Heart right ventricle (tissue), 16 donors: ENCODE data around the gene USP32. TPM values are rescaled to one million over a fixed set of nuclear protein-coding genes. Genes with fewer than 3 reads are reported as not detected.

Experiments
- ATAC-seq, 8 donors: fragments of 200-7000 bp; cut with Tn5 transposase; one replicate each; pipeline ENCODE4 v1.9.1; 2020; ENCODE audit warnings: mild to moderate bottlenecking in 8 of 8, moderate library complexity in 8 of 8, moderate number of reproducible peaks in 1 of 8
- DNase-seq, 2 donors: peaks; one replicate each; pipeline ENCODE4 v3.0.0-alpha.2; 2020
- H3K27ac ChIP-seq, 10 donors: fragments of 200-600 bp; sonication (generic) in 2 of 10; one replicate each; pipeline versions ENCODE4 v1.5.0 to v1.8.0; 2020 to 2022; ENCODE audit warnings: mild to moderate bottlenecking in 3 of 10
- H3K27me3 ChIP-seq, 7 donors: fragments of 200-600 bp; one replicate each; pipeline ENCODE4 v1.8.0; 2021 to 2022; ENCODE audit warnings: mild to moderate bottlenecking in 2 of 7
- H3K36me3 ChIP-seq, 9 donors: fragments of 200-600 bp; sonication (generic) in 1 of 9; one replicate each; pipeline versions ENCODE4 v1.5.0 to v1.8.0; 2020 to 2022; ENCODE audit warnings: mild to moderate bottlenecking in 2 of 9
- H3K4me1 ChIP-seq, 9 donors: fragments of 200-600 bp; sonication (generic) in 1 of 9; one replicate each; pipeline versions ENCODE4 v1.5.0 to v1.8.0; 2020 to 2022; ENCODE audit warnings: mild to moderate bottlenecking in 4 of 9
- H3K4me3 ChIP-seq, 10 donors: fragments of 200-600 bp; sonication (generic) in 2 of 10; one replicate each; pipeline versions ENCODE4 v1.5.0 to v1.8.0; 2020 to 2022; ENCODE audit warnings: mild to moderate bottlenecking in 7 of 10, moderate library complexity in 2 of 10
- H3K9me3 ChIP-seq, 11 donors: fragments of 200-600 bp in 10 of 11; sonication (generic) in 2 of 11; one replicate each; pipeline versions ENCODE4 v1.5.0 to v1.8.0; 2013 to 2022; ENCODE audit warnings: mild to moderate bottlenecking in 2 of 11, control low read depth in 1 of 11, moderate library complexity in 1 of 11
- WGBS, 2 donors: extraction: QIAGEN DNeasy Blood & Tissue Kit; methylation state at CpG; one replicate each; pipeline ENCODE4 v1.1.7; 2013; ENCODE audit warnings: inconsistent platforms in 1 of 2; 5-methylcytosine and 5-hydroxymethylcytosine counted together
- intact Hi-C, 10 donors: fragments of 100-400 bp; cut with DNase I; formaldehyde crosslinking; loops; one replicate each; pipeline versions ENCODE4 v1.11.1 to v1.14.2; 2022
- polyA plus RNA-seq, 2 donors: library from polyadenylated mRNA; stranded (reverse); fragments of 200-250 nt; gene quantifications; one replicate each; pipeline ENCODE4 v1.2.3, GENCODE V29; 2013
- total RNA-seq, 10 donors: library from RNA; stranded (reverse); fragmentation: NEBNext Ultra II Directional in 3 of 10; extraction: Animal tissue kit (Norgen Biotek cat#: 25700) in 3 of 10; gene quantifications; one replicate each; pipeline versions ENCODE4 v1.2.1 to v1.2.4, GENCODE V29; 2021 to 2023
- TF ChIP-seq, protein P1 (sequence below), 9 donors: fragments of 200-600 bp; sonication (generic) in 2 of 9; IDR thresholded peaks; one replicate each; pipeline versions ENCODE4 v1.5.0 to v1.8.0; 2021 to 2022; ENCODE audit warnings: antibody characterized with exemption in 9 of 9, mild to moderate bottlenecking in 5 of 9, moderate library complexity in 1 of 9
- donor health status: Arrhythmogenic right ventricular cardiomyopathy.
- donor health status: ischemic (EF 13 %, LVEDD 7.1; RV severe dilation, severe dysfunction).
- donor health status: healthy with polysubstance abuse.
- donor health status: DM: no; HTN: yes; CAD: no.
- donor health status: DM: no; HTN: no; CAD: no.
- donor health status: ischemic (EF 25% LVEDD 6.9; RV normal size, moderate dysfunction).
- donor health status: ischemic (EF 25% LVEDD 5.7; RV mildly dilated, moderate dysfunction).
- donor health status: healthy.
- donor health status: DM: yes; HTN: yes; CAD: no.
- donor health status: Ischemic cardiomyopathy.
- donor health status: ischemic (EF 35%, LVEDD 5.7; RV mildly dilated, moderate dysfunction).
- donor health status: nonischemic (EF 11% LVEDD 7.7; RV severe dilation, severe dysfunction).
- donor health status: DM: yes; HTN: yes; CAD: no.
- donor health status: PGD.
- donor health status: ischemic (EF 29% LVEDD 5.4; RV normal size, mild dysfunction).
- donor health status: nonischemic (EF 23%, LVEDD 6.1; RV moderate dilation, normal function).

Gene USP32
- total and polyA plus RNA-seq, 12 donors: 13.3 to 38.6 (median 29.3) TPM

DNA sequence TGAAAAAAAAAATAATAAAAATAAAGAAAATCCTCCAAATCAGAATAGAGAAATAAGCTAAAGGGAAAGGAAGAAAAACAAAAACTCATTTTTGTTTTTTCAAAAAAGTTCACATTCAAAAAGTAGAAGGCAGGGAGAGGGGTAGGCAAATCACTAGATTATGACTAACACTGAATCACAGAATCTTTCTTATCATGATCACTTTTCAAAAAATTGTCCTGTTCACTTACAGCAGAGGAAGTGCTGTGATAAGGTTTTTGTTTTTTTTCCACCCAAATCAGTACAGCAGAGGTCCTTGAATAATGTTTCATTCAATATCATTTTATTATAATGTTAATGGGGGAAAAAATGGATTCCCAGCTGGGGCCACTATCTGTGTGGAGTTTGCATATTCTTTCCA is 135.8 kb downstream of the USP32 start:
- Histone ChIP-seq H3K27ac (no peak overlapping the region), H3K4me3 (no peak overlapping the region), H3K27me3 (no peaks in the 10 kb centered on the region), H3K9me3 (no peaks in the 10 kb centered on the region), H3K4me1 (no peaks in the 10 kb centered on the region), H3K36me3 (peaks cover 0 to 98% (median 5%) of the 10 kb centered on the region in 9 donors)
- ATAC-seq (no peak), DNase-seq (no peak)
- intact Hi-C loops: no loop called here
- TF ChIP-seq, protein P1, sequence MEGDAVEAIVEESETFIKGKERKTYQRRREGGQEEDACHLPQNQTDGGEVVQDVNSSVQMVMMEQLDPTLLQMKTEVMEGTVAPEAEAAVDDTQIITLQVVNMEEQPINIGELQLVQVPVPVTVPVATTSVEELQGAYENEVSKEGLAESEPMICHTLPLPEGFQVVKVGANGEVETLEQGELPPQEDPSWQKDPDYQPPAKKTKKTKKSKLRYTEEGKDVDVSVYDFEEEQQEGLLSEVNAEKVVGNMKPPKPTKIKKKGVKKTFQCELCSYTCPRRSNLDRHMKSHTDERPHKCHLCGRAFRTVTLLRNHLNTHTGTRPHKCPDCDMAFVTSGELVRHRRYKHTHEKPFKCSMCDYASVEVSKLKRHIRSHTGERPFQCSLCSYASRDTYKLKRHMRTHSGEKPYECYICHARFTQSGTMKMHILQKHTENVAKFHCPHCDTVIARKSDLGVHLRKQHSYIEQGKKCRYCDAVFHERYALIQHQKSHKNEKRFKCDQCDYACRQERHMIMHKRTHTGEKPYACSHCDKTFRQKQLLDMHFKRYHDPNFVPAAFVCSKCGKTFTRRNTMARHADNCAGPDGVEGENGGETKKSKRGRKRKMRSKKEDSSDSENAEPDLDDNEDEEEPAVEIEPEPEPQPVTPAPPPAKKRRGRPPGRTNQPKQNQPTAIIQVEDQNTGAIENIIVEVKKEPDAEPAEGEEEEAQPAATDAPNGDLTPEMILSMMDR (IDR thresholded peaks at IDR 0.05): no peak

DNA sequence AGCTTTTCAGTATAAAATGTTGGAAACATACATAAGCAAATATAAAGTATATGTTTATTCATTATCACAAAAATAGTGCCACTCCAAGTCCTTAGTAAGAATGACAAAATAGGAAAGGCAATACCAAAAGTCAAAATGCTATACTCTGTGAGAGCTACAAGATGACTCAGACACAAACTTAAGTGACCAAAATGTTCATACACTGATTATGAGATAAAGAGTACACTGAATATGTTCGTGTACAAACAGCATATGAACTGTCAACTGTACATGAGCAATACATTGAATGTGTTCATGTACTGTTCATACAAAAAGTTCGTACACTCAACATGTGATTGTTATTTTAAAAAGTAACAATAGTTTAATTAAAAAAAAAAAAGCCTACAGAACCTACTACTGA is 138.9 kb downstream of the USP32 start:
- no peaks in the 10 kb centered on the region for H3K4me1 ChIP-seq
- no peak overlapping the region for H3K27ac ChIP-seq
- 89 to 94% methylated on average over 2 of the region's 2 CpGs for WGBS, 2 donors
- DNase-seq (no peak), ATAC-seq (no peak)
- H3K27me3 ChIP-seq: no peaks in the 10 kb centered on the region
- intact Hi-C loops: no loop called here
- H3K4me3 ChIP-seq: no peak overlapping the region
- peaks cover 0 to 97% (median 5%) of the 10 kb centered on the region in 9 donors for H3K36me3 ChIP-seq
- TF ChIP-seq, protein P1 (IDR thresholded peaks at IDR 0.05): no peak
- peaks cover 0 to 2% (median 0%) of the 10 kb centered on the region in 11 donors for H3K9me3 ChIP-seq

DNA sequence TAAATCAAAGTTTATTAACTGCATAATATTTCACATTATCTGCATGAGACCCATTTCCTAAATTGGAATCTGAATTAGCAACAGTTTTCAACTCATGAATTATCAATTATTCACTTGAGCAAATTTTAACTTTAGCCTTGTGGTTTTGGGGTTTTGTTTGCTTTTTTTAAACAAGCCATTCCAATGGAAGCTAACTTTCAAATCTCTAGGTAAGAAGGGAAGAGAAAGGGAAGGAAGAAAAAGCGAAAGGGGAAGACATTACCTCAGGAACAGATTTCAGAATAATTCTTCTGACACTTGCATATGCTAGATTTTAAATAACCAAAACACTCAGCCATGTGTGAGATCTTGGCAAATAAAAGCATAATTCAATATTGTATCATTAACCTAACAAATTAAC is 139.5 kb downstream of the USP32 start:
- intact Hi-C loops: no loop called here

DNA sequence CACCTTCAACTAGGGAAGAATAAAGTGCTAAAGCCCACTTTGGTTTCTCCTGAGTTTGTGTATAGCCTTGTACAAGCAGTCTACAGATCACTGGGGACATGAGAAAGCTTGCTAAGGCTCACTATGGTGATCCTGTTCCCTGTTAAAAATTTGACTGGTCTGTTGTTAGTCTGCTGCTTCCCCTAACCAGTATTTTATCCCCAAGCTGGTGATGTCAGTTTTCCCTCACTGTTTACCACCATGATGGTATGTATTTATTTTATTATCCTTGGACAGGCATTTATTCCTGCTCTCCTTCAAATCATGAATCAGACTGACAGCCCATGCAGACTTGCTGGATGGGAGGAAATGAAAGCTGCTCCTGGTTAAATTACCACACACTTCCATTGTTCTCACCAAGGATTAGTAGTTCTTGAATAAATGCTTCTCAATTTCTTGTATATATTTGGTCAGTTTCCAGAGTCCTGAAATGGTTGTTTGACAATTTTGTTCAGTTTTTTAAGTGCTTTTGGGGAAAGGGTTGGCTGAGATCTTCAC is 142.6 kb downstream of the USP32 start:
- H3K36me3 ChIP-seq: peaks cover 0 to 81% (median 0%) of the 10 kb centered on the region in 9 donors
- no peaks in the 10 kb centered on the region for H3K4me1 ChIP-seq
- H3K4me3 ChIP-seq: no peak overlapping the region
- no peaks in the 10 kb centered on the region for H3K27me3 ChIP-seq
- intact Hi-C loops: no loop called here
- H3K27ac ChIP-seq: no peak overlapping the region
- DNase-seq: no peak
- TF ChIP-seq, protein P1 (IDR thresholded peaks at IDR 0.05): no peak
- peaks cover 0 to 5% (median 0%) of the 10 kb centered on the region in 11 donors for H3K9me3 ChIP-seq
- no peak for ATAC-seq

More for the DNA sequence above, 139.5 kb downstream of the USP32 start:
- ATAC-seq (no peak), DNase-seq (no peak)
- Histone ChIP-seq H3K27me3 (no peaks in the 10 kb centered on the region), H3K36me3 (peaks cover 0 to 97% (median 5%) of the 10 kb centered on the region in 9 donors), H3K27ac (no peak overlapping the region), H3K9me3 (peaks cover 0 to 5% (median 0%) of the 10 kb centered on the region in 11 donors), H3K4me1 (no peaks in the 10 kb centered on the region), H3K4me3 (no peak overlapping the region)
- TF ChIP-seq, protein P1 (IDR thresholded peaks at IDR 0.05): no peak
- WGBS, 2 donors: 98 to 100% methylated on average over 1 of the region's 1 CpG
